CD8-positive, alpha-beta memory T cell (primary cell): ENCODE measurements around the gene CTCFL. TPM values are rescaled to one million over a fixed set of nuclear protein-coding genes. Genes with fewer than 3 reads are reported as not detected.

ENCODE experiments used
- CTCF ChIA-PET: fragments of 350-600 bp; sonication (Branson Sonifier 250); formaldehyde crosslinking; loops from one replicate; lab custom pipeline; 2021; ENCODE audit warnings: antibody characterized with exemption; lab: Charles Lee
- POLR2A ChIA-PET: fragments of 350-600 bp; sonication (Branson Sonifier 250); formaldehyde crosslinking; loops from one replicate; lab custom pipeline; 2021; ENCODE audit warnings: antibody characterized with exemption; lab: Charles Lee
- DNase-seq, 5 donors: peaks; one replicate each; pipeline versions ENCODE4 v3.0.0 to v3.0.0-alpha.2; 2020 to 2022; ENCODE audit warnings: mixed read lengths in 1 of 5
- H3K27ac ChIP-seq: one replicate; pipeline ENCODE4 v1.7.0; 2013; ENCODE audit warnings: low read depth, mild to moderate bottlenecking, low read length, moderate library complexity
- H3K27me3 ChIP-seq: 2 replicates; pipeline ENCODE4 v1.7.0; 2013; ENCODE audit warnings: low read length, mild to moderate bottlenecking; ENCODE audit not compliant: insufficient read depth, poor library complexity, severe bottlenecking
- H3K36me3 ChIP-seq: 2 replicates; pipeline ENCODE4 v1.7.0; 2013; ENCODE audit warnings: mild to moderate bottlenecking, low read length, moderate library complexity; ENCODE audit not compliant: insufficient read depth
- H3K4me1 ChIP-seq: 2 replicates; pipeline ENCODE4 v1.7.0; 2013; ENCODE audit warnings: mild to moderate bottlenecking, low read length, moderate library complexity; ENCODE audit not compliant: insufficient read depth
- H3K4me3 ChIP-seq: 2 replicates; pipeline ENCODE4 v1.7.0; 2013; ENCODE audit warnings: mild to moderate bottlenecking, low read length
- H3K9me3 ChIP-seq: 2 replicates; pipeline ENCODE4 v1.7.0; 2013; ENCODE audit warnings: mild to moderate bottlenecking, low read length
- H3K27ac Mint-ChIP-seq, 8 donors: one replicate each; pipeline ENCODE4 v1.8.0; 2020 to 2021; ENCODE audit warnings: mixed read lengths in 8 of 8, mild to moderate bottlenecking in 6 of 8, inconsistent platforms in 3 of 8, moderate library complexity in 3 of 8
- H3K27me3 Mint-ChIP-seq, 2 donors: one replicate each; pipeline ENCODE4 v1.8.0; 2020 to 2021; ENCODE audit warnings: mixed read lengths in 2 of 2, mild to moderate bottlenecking in 1 of 2, moderate library complexity in 1 of 2
- H3K36me3 Mint-ChIP-seq, 3 donors: one replicate each; pipeline ENCODE4 v1.8.0; 2020 to 2021; ENCODE audit warnings: mixed read lengths in 3 of 3, inconsistent platforms in 1 of 3, mild to moderate bottlenecking in 1 of 3
- H3K4me1 Mint-ChIP-seq, 3 donors: one replicate each; pipeline ENCODE4 v1.8.0; 2020 to 2021; ENCODE audit warnings: mixed read lengths in 3 of 3, inconsistent platforms in 1 of 3, mild to moderate bottlenecking in 1 of 3
- H3K4me3 Mint-ChIP-seq, 7 donors: one replicate each; pipeline ENCODE4 v1.8.0; 2020 to 2021; ENCODE audit warnings: mixed read lengths in 7 of 7, mild to moderate bottlenecking in 6 of 7, moderate library complexity in 4 of 7, inconsistent platforms in 2 of 7
- H3K9me3 Mint-ChIP-seq, 5 donors: one replicate each; pipeline ENCODE4 v1.8.0; 2020 to 2022; ENCODE audit warnings: mixed read lengths in 5 of 5, mild to moderate bottlenecking in 3 of 5, moderate library complexity in 2 of 5, inconsistent platforms in 1 of 5
- polyA plus RNA-seq: library from polyadenylated mRNA; unstranded; fragments of 300-500 nt; fragmentation: Illumina TruSeq; gene quantifications from one replicate; pipeline ENCODE4 v1.2.3, GENCODE V29; 2021
- total RNA-seq, 2 experiments: library from RNA; stranded (reverse); gene quantifications; one replicate each; pipeline ENCODE4 v1.2.3, GENCODE V29; 2021

Gene CTCFL
- total RNA-seq (not detected), polyA plus RNA-seq (not detected)

- Mint-ChIP-seq H3K9me3 (no peaks in the 10 kb centered on the region), H3K36me3 (no peaks in the 10 kb centered on the region), H3K27me3 (no peaks in the 10 kb centered on the region), H3K4me3 (no peak within 1 kb of the TSS), H3K4me1 (peaks cover 6 to 9% (median 8%) of the 10 kb centered on the region in 3 donors), H3K27ac (no peak within 1 kb of the TSS)
- DNase-seq: no peak
- CTCF ChIA-PET: no interaction called here
- Histone ChIP-seq H3K4me1 (no peaks in the 10 kb centered on the region), H3K27me3 (no peaks in the 10 kb centered on the region), H3K4me3 (no peak within 1 kb of the TSS), H3K27ac (peak within 1 kb of the TSS; percentile 69), H3K9me3 (no peaks in the 10 kb centered on the region), H3K36me3 (no peaks in the 10 kb centered on the region)
- POLR2A ChIA-PET: no interaction called here
These were observed at the start of gene CTCFL for GRCh38 chr20:57524511-57525176. CTCFL (minus strand) TSS chr20:57525140; CDS start chr20:57524205, 935 bp downstream.

GRCh38 chr20:57573894-57574293 is 49.0 kb upstream of the CTCFL start:
- Histone ChIP-seq H3K36me3 (no peaks in the 10 kb centered on the region), H3K4me1 (no peaks in the 10 kb centered on the region), H3K9me3 (no peaks in the 10 kb centered on the region), H3K27me3 (no peaks in the 10 kb centered on the region), H3K4me3 (no peak overlapping the region), H3K27ac (no peak overlapping the region)
- H3K4me1 Mint-ChIP-seq: no peaks in the 10 kb centered on the region
- peak overlapping the region in 1 of 8 donors; percentile 39 for H3K27ac Mint-ChIP-seq
- POLR2A ChIA-PET: no interaction called here
- no peaks in the 10 kb centered on the region for H3K36me3 Mint-ChIP-seq
- DNase-seq: no peak
- no peak overlapping the region for H3K4me3 Mint-ChIP-seq
- no peaks in the 10 kb centered on the region for H3K9me3 Mint-ChIP-seq
- H3K27me3 Mint-ChIP-seq: peaks cover 13 to 32% of the 10 kb centered on the region in 2 donors
- CTCF ChIA-PET: no interaction called here

- ChIA-PET POLR2A (no interaction called here), CTCF (no interaction called here)
- H3K36me3 ChIP-seq: no peaks in the 10 kb centered on the region
- no peaks in the 10 kb centered on the region for H3K4me1 ChIP-seq
- no peaks in the 10 kb centered on the region for H3K9me3 ChIP-seq
- no peaks in the 10 kb centered on the region for H3K4me1 Mint-ChIP-seq
- H3K4me3 ChIP-seq: no peak overlapping the region
- H3K27me3 ChIP-seq: no peaks in the 10 kb centered on the region
- H3K27ac Mint-ChIP-seq: peak overlapping the region in 1 of 8 donors; percentile 56
- no peaks in the 10 kb centered on the region for H3K36me3 Mint-ChIP-seq
- no peaks in the 10 kb centered on the region for H3K9me3 Mint-ChIP-seq
- no peak overlapping the region for H3K4me3 Mint-ChIP-seq
- no peak overlapping the region for H3K27ac ChIP-seq
- DNase-seq: no peak
- H3K27me3 Mint-ChIP-seq: peaks cover 16 to 29% of the 10 kb centered on the region in 2 donors
These were observed 48.3 kb upstream of the CTCFL start for GRCh38 chr20:57573242-57573641.

GRCh38 chr20:57571782-57572416 is 47.0 kb upstream of the CTCFL start:
- Histone ChIP-seq H3K36me3 (no peaks in the 10 kb centered on the region), H3K27me3 (peaks cover under 1% of the 10 kb centered on the region), H3K4me1 (no peaks in the 10 kb centered on the region), H3K4me3 (no peak overlapping the region), H3K27ac (no peak overlapping the region), H3K9me3 (no peaks in the 10 kb centered on the region)
- ChIA-PET POLR2A (no interaction called here), CTCF (no interaction called here)
- Mint-ChIP-seq H3K27ac (no peak overlapping the region), H3K4me1 (no peaks in the 10 kb centered on the region), H3K4me3 (no peak overlapping the region), H3K9me3 (no peaks in the 10 kb centered on the region), H3K36me3 (no peaks in the 10 kb centered on the region), H3K27me3 (peaks cover 19 to 27% of the 10 kb centered on the region in 2 donors)
- DNase-seq: no peak

- Mint-ChIP-seq H3K36me3 (no peaks in the 10 kb centered on the region), H3K27me3 (peaks cover 23 to 31% of the 10 kb centered on the region in 2 donors), H3K27ac (peak overlapping the region in 1 of 8 donors; percentile 43), H3K4me1 (no peaks in the 10 kb centered on the region), H3K9me3 (no peaks in the 10 kb centered on the region), H3K4me3 (no peak overlapping the region)
- ChIA-PET CTCF (no interaction called here), POLR2A (no interaction called here)
- Histone ChIP-seq H3K27ac (no peak overlapping the region), H3K4me3 (no peak overlapping the region), H3K36me3 (no peaks in the 10 kb centered on the region), H3K9me3 (no peaks in the 10 kb centered on the region), H3K27me3 (peaks cover 3% of the 10 kb centered on the region), H3K4me1 (no peaks in the 10 kb centered on the region)
- no peak for DNase-seq
These were observed 46.0 kb upstream of the CTCFL start for GRCh38 chr20:57570920-57571319.

- Histone ChIP-seq H3K4me1 (no peaks in the 10 kb centered on the region), H3K27ac (no peak overlapping the region), H3K4me3 (no peak overlapping the region), H3K36me3 (no peaks in the 10 kb centered on the region), H3K9me3 (no peaks in the 10 kb centered on the region), H3K27me3 (peaks cover 3% of the 10 kb centered on the region)
- ChIA-PET CTCF (no interaction called here), POLR2A (no interaction called here)
- H3K27ac Mint-ChIP-seq: no peak overlapping the region
- H3K36me3 Mint-ChIP-seq: no peaks in the 10 kb centered on the region
- DNase-seq: no peak
- H3K4me1 Mint-ChIP-seq: no peaks in the 10 kb centered on the region
- H3K9me3 Mint-ChIP-seq: no peaks in the 10 kb centered on the region
- H3K4me3 Mint-ChIP-seq: no peak overlapping the region
- H3K27me3 Mint-ChIP-seq: peaks cover 23 to 31% of the 10 kb centered on the region in 2 donors
These were observed 45.4 kb upstream of the CTCFL start for GRCh38 chr20:57570145-57570850.

- Mint-ChIP-seq H3K36me3 (no peaks in the 10 kb centered on the region), H3K27me3 (peaks cover 20 to 37% of the 10 kb centered on the region in 2 donors)
- DNase-seq: no peak
These were observed 44.0 kb upstream of the CTCFL start for GRCh38 chr20:57568960-57569359.

More at GRCh38 chr20:57568960-57569359, 44.0 kb upstream of the CTCFL start:
- Mint-ChIP-seq H3K4me3 (no peak overlapping the region), H3K27ac (no peak overlapping the region), H3K9me3 (no peaks in the 10 kb centered on the region), H3K4me1 (no peaks in the 10 kb centered on the region)
- Histone ChIP-seq H3K9me3 (no peaks in the 10 kb centered on the region), H3K27ac (no peak overlapping the region), H3K36me3 (no peaks in the 10 kb centered on the region), H3K4me1 (no peaks in the 10 kb centered on the region), H3K4me3 (no peak overlapping the region), H3K27me3 (peaks cover 3% of the 10 kb centered on the region)
- CTCF ChIA-PET: interaction anchor here (1.0 kb wide), 1 partner anchor 26 kb away, joined by 3 read pairs; no protein-coding TSS in a partner anchor
- POLR2A ChIA-PET: no interaction called here
